WTC11 (cell line): Measurements from ENCODE around the gene NR3C1.

Source experiments
- AFF4 ChIP-seq: sonication (generic); formaldehyde crosslinking; IDR thresholded peaks from 2 replicates; pipeline ENCODE4 v1.8.1; 2023; ENCODE audit warnings: mild to moderate bottlenecking, missing genetic modification reagents, borderline replicate concordance
- CBFB ChIP-seq: sonication (generic); formaldehyde crosslinking; IDR thresholded peaks from 2 replicates; pipeline ENCODE4 v1.8.1; 2022; ENCODE audit warnings: mild to moderate bottlenecking, low read depth, missing genetic modification reagents
- CREB1 ChIP-seq: sonication (generic); formaldehyde crosslinking; IDR thresholded peaks from 2 replicates; pipeline ENCODE4 v1.8.0; 2023; ENCODE audit warnings: mild to moderate bottlenecking, missing genetic modification reagents
- CTCF ChIP-seq: fragments of 200-600 bp; IDR thresholded peaks from 2 replicates; pipeline ENCODE4 v1.8.0; 2022; ENCODE audit warnings: antibody characterized with exemption
- ELF4 ChIP-seq: sonication (generic); formaldehyde crosslinking; IDR thresholded peaks from 2 replicates; pipeline ENCODE4 v1.8.1; 2022; ENCODE audit warnings: low read depth, mild to moderate bottlenecking, moderate library complexity, missing genetic modification reagents
- JUN ChIP-seq: sonication (generic); formaldehyde crosslinking; IDR thresholded peaks from 2 replicates; pipeline ENCODE4 v1.8.0; 2023; ENCODE audit warnings: mild to moderate bottlenecking, missing genetic modification reagents
- PRRX2 ChIP-seq: fragments of 250-450 bp; sonication (Bioruptor Pico); IDR thresholded peaks from 2 replicates; pipeline ENCODE4 v1.8.0; 2021; ENCODE audit warnings: mild to moderate bottlenecking
- SMAD3 ChIP-seq: sonication (generic); formaldehyde crosslinking; IDR thresholded peaks from 2 replicates; pipeline ENCODE4 v1.8.0; 2022; ENCODE audit warnings: missing genetic modification reagents, mild to moderate bottlenecking, borderline replicate concordance
- ZBTB43 ChIP-seq: sonication (generic); formaldehyde crosslinking; IDR thresholded peaks from 2 replicates; pipeline ENCODE4 v1.8.1; 2023; ENCODE audit warnings: mild to moderate bottlenecking, missing genetic modification reagents
- ZNF138 ChIP-seq: sonication (generic); formaldehyde crosslinking; conservative IDR thresholded peaks from 2 replicates; pipeline ENCODE4 v1.8.1; 2022; ENCODE audit warnings: mild to moderate bottlenecking, moderate library complexity, missing genetic modification reagents

- no peak for TF ChIP-seq SMAD3 (CRISPR knock-in tag)
- no peak for TF ChIP-seq CTCF
- no peak for TF ChIP-seq ZBTB43 (CRISPR knock-in tag)
- TF ChIP-seq CBFB (CRISPR knock-in tag) = no peak
- no peak for TF ChIP-seq JUN (CRISPR knock-in tag)
- no peak for TF ChIP-seq PRRX2 (CRISPR knock-in tag)
- no peak for TF ChIP-seq ZNF138
- TF ChIP-seq CREB1 (CRISPR knock-in tag) = no peak
- no peak for TF ChIP-seq ELF4 (CRISPR knock-in tag)
- no peak for TF ChIP-seq AFF4 (CRISPR knock-in tag)
Observed at GRCh38 chr5:143329843-143330242, 73.6 kb downstream of the NR3C1 start.
